BLaER1 treated with 17β-estradiol and CSF1 and Interleukin-3, amounts not matched to agents 10 nM and 100 nM (cell line): ENCODE results near the gene ZNF143.
"Not testable (repeated sequence)": the region's sequence is repeated elsewhere in the genome, so short reads cannot be mapped to it uniquely, and the experiment has no call there.

Experiments
- H3K27ac ChIP-seq, 11 experiments: shearing (Covaris generic); formaldehyde crosslinking; 2 replicates each; pipeline ENCODE4 v1.8.1; 2022
- H3K27me3 ChIP-seq, 11 experiments: shearing (Covaris generic); formaldehyde crosslinking; 2 replicates each; pipeline ENCODE4 v1.8.1; 2022
- H3K36me3 ChIP-seq, 11 experiments: shearing (Covaris generic); formaldehyde crosslinking; 2 replicates each; pipeline ENCODE4 v1.8.1; 2022
- H3K4me1 ChIP-seq, 10 experiments: shearing (Covaris generic); formaldehyde crosslinking; 2 replicates each; pipeline ENCODE4 v1.8.1; 2022
- H3K4me2 ChIP-seq, 11 experiments: shearing (Covaris generic); formaldehyde crosslinking; 2 replicates each; pipeline ENCODE4 v1.8.1; 2022
- H3K4me3 ChIP-seq, 10 experiments: shearing (Covaris generic); formaldehyde crosslinking; 2 replicates each; pipeline ENCODE4 v1.8.1; 2022
- H3K9ac ChIP-seq, 11 experiments: shearing (Covaris generic); formaldehyde crosslinking; 2 replicates each; pipeline ENCODE4 v1.8.1; 2022
- H3K9me3 ChIP-seq, 11 experiments: shearing (Covaris generic); formaldehyde crosslinking; replicated peaks in 1 of 11; 2 replicates each; pipeline ENCODE4 v1.8.1; 2022
- H4K20me1 ChIP-seq, 11 experiments: shearing (Covaris generic); formaldehyde crosslinking; 2 replicates each; pipeline ENCODE4 v1.8.1; 2022
- Cebpa-rat ChIP-seq, 11 experiments: shearing (Covaris generic); IDR thresholded peaks; 2 replicates each; pipeline ENCODE4 v1.8.1; 2022

The ZNF143 gene

GRCh38 chr11:9490376-9490775, 29.6 kb downstream of the ZNF143 start:
- Histone ChIP-seq H3K9me3 (no peaks in the 10 kb centered on the region), H3K27ac (no peak overlapping the region), H3K4me1 (no peaks in the 10 kb centered on the region), H3K36me3 (peaks cover 71 to 98% (median 88%) of the 10 kb centered on the region in 11 experiments), H3K9ac (no peak overlapping the region), H3K4me2 (no peak overlapping the region), H3K4me3 (no peak overlapping the region), H3K27me3 (no peaks in the 10 kb centered on the region), H4K20me1 (no peaks in the 10 kb centered on the region; a peak in 1 of 22 replicates)
- no peak for TF ChIP-seq Cebpa-rat (IDR thresholded peaks at IDR 0.05)

DNA sequence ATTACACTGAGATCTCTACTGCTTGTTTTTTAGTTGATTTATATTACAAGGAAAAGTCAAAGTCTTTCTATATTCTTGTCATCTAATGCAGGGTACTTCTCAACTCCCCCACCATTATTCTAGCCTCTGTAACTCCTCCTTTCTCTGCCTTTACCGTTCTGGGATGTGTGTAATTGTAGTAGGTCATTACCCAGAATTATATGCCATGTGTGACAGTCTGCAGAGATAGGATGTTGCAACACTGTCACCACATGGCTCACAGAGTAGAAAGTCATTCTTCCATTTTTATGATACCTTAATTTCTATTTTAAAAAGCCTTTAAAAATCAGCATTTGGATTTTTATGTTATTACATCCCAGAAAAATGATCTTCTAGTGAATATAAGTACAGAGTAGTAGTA, 32.7 kb downstream of the ZNF143 start:
- no peak overlapping the region for H3K4me2 ChIP-seq
- H4K20me1 ChIP-seq = no peaks in the 10 kb centered on the region
- no peaks in the 10 kb centered on the region for H3K4me1 ChIP-seq
- no peak for TF ChIP-seq Cebpa-rat (IDR thresholded peaks at IDR 0.05)
- peaks cover 84 to 100% (median 96%) of the 10 kb centered on the region in 11 experiments for H3K36me3 ChIP-seq
- H3K4me3 ChIP-seq = no peak overlapping the region
- H3K9ac ChIP-seq = no peak overlapping the region
- no peaks in the 10 kb centered on the region for H3K9me3 ChIP-seq
- H3K27me3 ChIP-seq = no peaks in the 10 kb centered on the region
- H3K27ac ChIP-seq = no peak overlapping the region

DNA sequence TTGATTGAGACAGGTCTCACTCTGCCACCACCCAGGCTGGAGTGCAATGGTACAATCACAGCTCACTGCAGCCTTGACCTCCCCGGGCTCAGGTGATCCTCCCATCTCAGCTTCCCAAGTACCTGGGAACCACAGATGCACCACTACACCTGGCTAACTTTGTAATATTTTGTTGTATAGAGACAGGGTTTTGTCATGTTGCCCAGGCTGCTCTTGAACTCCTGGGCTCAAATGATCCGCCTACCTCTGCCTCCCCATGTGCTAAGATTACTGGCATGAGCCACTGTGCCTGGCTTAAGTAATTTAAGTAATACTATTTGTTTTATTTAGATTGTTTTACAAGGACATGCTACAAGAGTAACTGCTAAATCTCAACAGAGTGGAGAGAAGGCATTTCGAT, 33.5 kb downstream of the ZNF143 start:
- H3K36me3 ChIP-seq = peaks cover 82 to 100% (median 95%) of the 10 kb centered on the region in 11 experiments
- H3K9ac ChIP-seq = no peak overlapping the region
- H3K4me3 ChIP-seq = no peak overlapping the region
- no peaks in the 10 kb centered on the region for H3K9me3 ChIP-seq
- TF ChIP-seq Cebpa-rat (IDR thresholded peaks at IDR 0.05) = no peak
- H3K4me1 ChIP-seq = no peaks in the 10 kb centered on the region
- no peak overlapping the region for H3K27ac ChIP-seq
- no peaks in the 10 kb centered on the region for H4K20me1 ChIP-seq
- no peak overlapping the region for H3K4me2 ChIP-seq
- no peaks in the 10 kb centered on the region for H3K27me3 ChIP-seq

DNA sequence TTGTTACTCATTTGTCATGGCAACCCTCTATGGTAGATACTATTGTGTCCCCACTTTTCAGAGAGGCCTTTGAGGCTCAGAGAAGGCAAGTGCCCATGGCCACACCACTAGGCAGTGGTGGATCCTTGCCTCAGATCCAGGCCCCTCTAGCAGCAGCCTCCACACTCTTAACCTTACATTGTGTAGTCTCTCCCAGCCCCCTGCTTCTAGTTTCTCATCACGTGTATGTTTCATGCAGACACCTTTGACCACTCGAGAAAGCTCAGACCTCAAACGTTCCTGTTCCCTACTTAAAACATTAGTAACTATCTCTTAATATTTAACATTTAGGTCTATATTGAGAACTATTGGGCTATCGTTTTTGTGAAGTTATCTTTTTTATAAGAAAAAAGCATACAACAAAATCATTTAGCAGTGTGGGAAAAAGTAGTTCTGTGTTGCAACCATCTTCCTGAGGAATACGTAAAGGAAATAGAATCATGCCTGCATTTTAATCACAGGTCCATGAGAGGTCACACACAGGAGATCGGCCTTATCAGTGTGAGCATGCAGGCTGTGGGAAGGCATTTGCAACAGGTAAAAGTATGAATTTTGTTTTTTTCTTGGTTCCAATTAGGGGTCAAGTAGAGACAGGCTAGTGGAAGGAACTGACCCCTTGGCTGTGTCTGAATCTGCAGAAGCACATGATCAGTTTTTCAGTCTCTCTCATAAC, 35.1 kb downstream of the ZNF143 start:
- Histone ChIP-seq H3K27ac (no peak overlapping the region), H3K36me3 (peaks cover 85 to 100% (median 95%) of the 10 kb centered on the region in 11 experiments), H3K9ac (no peak overlapping the region), H3K4me1 (no peaks in the 10 kb centered on the region), H3K9me3 (no peaks in the 10 kb centered on the region), H3K4me2 (no peak overlapping the region), H3K27me3 (no peaks in the 10 kb centered on the region), H3K4me3 (no peak overlapping the region), H4K20me1 (no peaks in the 10 kb centered on the region)
- TF ChIP-seq Cebpa-rat (IDR thresholded peaks at IDR 0.05) = no peak

DNA sequence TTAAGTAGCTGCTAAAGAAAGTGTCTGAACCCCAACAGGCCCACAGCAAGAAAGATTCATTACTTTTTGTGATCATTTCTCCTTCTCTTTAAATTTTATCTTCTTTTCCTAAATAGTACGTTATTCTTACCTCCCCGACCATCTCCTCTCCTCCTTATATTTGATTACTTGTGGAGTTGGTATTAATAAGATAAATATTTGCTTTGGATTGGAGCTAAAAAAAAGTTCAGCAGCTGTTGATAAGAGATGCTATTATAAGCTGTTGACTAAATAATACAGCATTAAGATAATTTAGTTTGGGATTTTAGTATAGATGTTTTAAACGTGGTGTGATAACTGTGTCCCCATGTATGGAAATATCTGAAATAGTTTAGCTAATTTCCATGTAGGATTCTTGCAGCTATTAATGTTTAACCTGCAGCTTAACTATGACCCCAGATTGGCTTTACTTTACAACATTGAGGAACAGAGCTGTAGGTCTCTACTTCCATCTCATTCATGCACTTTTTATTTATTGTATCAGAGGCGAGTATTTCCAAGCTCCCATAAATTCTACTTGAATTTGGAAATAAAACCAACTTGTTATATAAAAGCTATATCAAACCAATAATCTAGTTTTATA, 37.8 kb downstream of the ZNF143 start:
- H3K9me3 ChIP-seq = no peaks in the 10 kb centered on the region
- no peak overlapping the region for H3K4me2 ChIP-seq
- TF ChIP-seq Cebpa-rat (IDR thresholded peaks at IDR 0.05) = no peak
- H3K4me1 ChIP-seq = peaks cover 0 to 15% (median 0%) of the 10 kb centered on the region in 10 experiments; a peak in 6 of 20 replicates
- no peak overlapping the region for H3K4me3 ChIP-seq
- H3K27ac ChIP-seq = no peak overlapping the region
- peaks cover 87 to 100% (median 97%) of the 10 kb centered on the region in 11 experiments for H3K36me3 ChIP-seq
- H3K27me3 ChIP-seq = no peaks in the 10 kb centered on the region
- no peaks in the 10 kb centered on the region for H4K20me1 ChIP-seq
- no peak overlapping the region for H3K9ac ChIP-seq

DNA sequence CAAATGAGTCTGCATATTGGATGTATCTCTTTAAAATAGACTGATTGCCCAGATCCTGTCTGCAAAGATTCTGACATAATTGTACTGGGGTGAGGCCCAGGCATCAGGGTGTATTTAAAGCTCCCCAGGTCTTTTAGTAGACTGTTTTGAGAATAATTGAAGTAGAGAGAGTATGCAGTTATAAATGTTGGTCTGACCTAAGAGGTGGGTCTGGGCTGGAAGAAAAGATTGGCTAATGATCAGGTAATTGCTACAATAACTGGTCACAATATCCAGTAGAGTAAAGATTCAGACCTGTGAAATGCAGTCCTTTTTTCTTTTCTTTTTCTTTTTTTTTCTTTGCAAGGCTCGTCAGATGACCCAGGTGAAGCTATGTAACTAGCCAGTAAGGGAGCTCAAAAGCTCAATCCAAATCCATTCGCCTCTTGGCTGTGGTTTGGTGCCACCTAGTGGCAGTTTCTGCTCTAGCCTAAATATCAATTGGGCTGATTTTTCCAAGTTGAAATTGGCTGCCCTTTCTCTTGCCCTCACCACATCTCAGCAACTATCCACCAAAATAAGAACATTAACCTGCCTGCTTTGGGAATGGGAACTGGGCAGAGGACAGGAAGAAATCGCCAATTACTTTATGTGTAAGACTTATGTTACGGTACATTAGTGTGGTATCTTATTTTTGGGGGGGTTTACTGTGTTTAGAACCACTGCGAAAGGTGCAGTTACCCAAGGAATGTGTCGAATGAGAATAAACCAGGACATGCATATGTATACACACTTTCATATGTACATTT, 45.9 kb downstream of the ZNF143 start:
- H3K27ac ChIP-seq = no peak overlapping the region
- no peak for TF ChIP-seq Cebpa-rat (IDR thresholded peaks at IDR 0.05)
- no peak overlapping the region for H3K9ac ChIP-seq
- no peaks in the 10 kb centered on the region for H3K27me3 ChIP-seq
- no peaks in the 10 kb centered on the region for H3K9me3 ChIP-seq
- no peak overlapping the region for H3K4me3 ChIP-seq
- H3K4me1 ChIP-seq = peaks cover 15 to 37% (median 18%) of the 10 kb centered on the region in 10 experiments; a peak in 19 of 20 replicates
- peaks cover 0 to 13% (median 0%) of the 10 kb centered on the region in 11 experiments; a peak in 2 of 22 replicates for H4K20me1 ChIP-seq
- H3K4me2 ChIP-seq = no peak overlapping the region
- H3K36me3 ChIP-seq = peaks cover 39 to 87% (median 57%) of the 10 kb centered on the region in 11 experiments

DNA sequence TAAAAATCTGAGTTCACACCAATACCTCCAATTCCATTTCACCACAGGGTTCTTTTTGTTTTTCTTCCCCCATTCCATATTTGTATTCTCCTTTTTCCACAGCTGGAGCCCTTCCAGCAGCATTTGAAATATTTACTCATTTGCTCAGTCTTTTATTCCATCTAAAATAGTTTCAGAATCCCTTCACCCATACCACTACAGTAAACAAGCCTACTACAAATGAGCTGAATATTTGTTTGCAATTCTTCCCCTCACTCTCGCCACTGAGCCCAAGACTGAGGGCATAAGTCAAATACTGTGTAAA, 46.4 kb downstream of the ZNF143 start:
- no peak overlapping the region for H3K9ac ChIP-seq
- H3K4me2 ChIP-seq = no peak overlapping the region
- no peaks in the 10 kb centered on the region for H3K27me3 ChIP-seq
- H3K4me1 ChIP-seq = peaks cover 15 to 36% (median 18%) of the 10 kb centered on the region in 10 experiments; a peak in 19 of 20 replicates
- H3K4me3 ChIP-seq = no peak overlapping the region
- H3K9me3 ChIP-seq = no peaks in the 10 kb centered on the region
- no peak overlapping the region for H3K27ac ChIP-seq
- H3K36me3 ChIP-seq = peaks cover 33 to 87% (median 55%) of the 10 kb centered on the region in 11 experiments; a peak in 21 of 22 replicates
- no peak for TF ChIP-seq Cebpa-rat (IDR thresholded peaks at IDR 0.05)
- peaks cover 0 to 13% (median 0%) of the 10 kb centered on the region in 11 experiments; a peak in 2 of 22 replicates for H4K20me1 ChIP-seq

DNA sequence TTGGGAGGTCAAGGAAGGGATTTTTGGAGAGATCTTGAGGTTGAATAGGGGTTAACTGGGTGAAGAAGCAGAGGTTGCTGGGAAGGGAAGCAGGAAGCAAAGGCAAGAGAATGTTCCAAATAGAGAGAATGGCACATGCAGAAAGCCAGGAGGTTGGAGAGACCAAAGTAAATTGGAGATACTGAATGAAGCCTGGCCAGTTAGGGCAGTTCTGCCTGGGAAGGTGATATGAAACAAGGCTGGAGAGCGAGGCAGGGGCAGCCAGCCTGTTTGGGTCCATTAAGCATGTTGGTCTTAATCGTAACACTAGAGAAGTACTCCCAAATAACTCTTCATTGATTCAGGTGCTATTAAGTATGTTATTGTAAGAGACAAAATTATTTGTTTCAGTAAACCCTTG, 48.2 kb downstream of the ZNF143 start:
- no peaks in the 10 kb centered on the region for H3K9me3 ChIP-seq
- peaks cover 44 to 87% (median 60%) of the 10 kb centered on the region in 11 experiments for H3K36me3 ChIP-seq
- no peak overlapping the region for H3K27ac ChIP-seq
- no peak for TF ChIP-seq Cebpa-rat (IDR thresholded peaks at IDR 0.05)
- peaks cover 0 to 13% (median 0%) of the 10 kb centered on the region in 11 experiments; a peak in 2 of 22 replicates for H4K20me1 ChIP-seq
- H3K9ac ChIP-seq = no peak overlapping the region
- no peaks in the 10 kb centered on the region for H3K27me3 ChIP-seq
- H3K4me2 ChIP-seq = no peak overlapping the region
- peaks cover 14 to 19% (median 16%) of the 10 kb centered on the region in 10 experiments; a peak in 19 of 20 replicates for H3K4me1 ChIP-seq
- no peak overlapping the region for H3K4me3 ChIP-seq

- no peaks in the 10 kb centered on the region for H3K27me3 ChIP-seq
- no peak overlapping the region for H3K4me3 ChIP-seq
- H3K36me3 ChIP-seq = peaks cover 62 to 99% (median 82%) of the 10 kb centered on the region in 11 experiments
- H3K27ac ChIP-seq = no peak overlapping the region
- H4K20me1 ChIP-seq = no peaks in the 10 kb centered on the region
- H3K9me3 ChIP-seq = peaks cover 0 to 9% (median 0%) of the 10 kb centered on the region in 11 experiments; a peak in 3 of 22 replicates
- H3K9ac ChIP-seq = no peak overlapping the region
- TF ChIP-seq Cebpa-rat (IDR thresholded peaks at IDR 0.05) = no peak
- peaks cover 14 to 21% (median 17%) of the 10 kb centered on the region in 10 experiments; a peak in 19 of 20 replicates for H3K4me1 ChIP-seq
- H3K4me2 ChIP-seq = no peak overlapping the region
Observed at GRCh38 chr11:9512370-9513019, 51.7 kb downstream of the ZNF143 start.

DNA sequence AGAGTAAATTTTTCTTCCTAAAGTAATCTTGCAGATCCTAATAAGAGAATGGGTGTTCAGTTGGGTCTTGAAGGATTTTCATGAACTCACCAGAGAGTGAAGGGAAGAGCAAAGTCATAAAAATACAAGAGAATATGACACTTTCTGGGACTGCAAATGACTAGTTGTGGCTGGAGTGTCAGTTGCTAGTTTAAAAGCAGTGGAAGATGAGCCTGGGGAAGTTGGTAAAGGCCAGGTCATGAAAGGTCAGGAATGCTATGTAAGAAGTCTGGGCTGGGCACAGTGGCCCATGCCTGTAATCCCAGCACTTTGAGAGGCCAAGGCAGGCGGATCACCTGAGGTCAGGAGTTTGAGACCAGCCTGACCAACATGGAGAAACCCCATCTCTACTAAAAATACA, 53.8 kb downstream of the ZNF143 start:
- H3K27ac ChIP-seq, H3K27me3 ChIP-seq, H3K4me2 ChIP-seq, H3K9ac ChIP-seq, H3K9me3 ChIP-seq, H4K20me1 ChIP-seq, H3K4me3 ChIP-seq: not testable (repeated sequence)
- Histone ChIP-seq H3K4me1 (peaks cover 13 to 19% (median 16%) of the 10 kb centered on the region in 10 experiments; a peak in 19 of 20 replicates), H3K36me3 (peaks cover 54 to 99% (median 86%) of the 10 kb centered on the region in 11 experiments)
